ENCODE results near the gene VWA3B. TPM values are rescaled to one million over a fixed set of nuclear protein-coding genes. Genes with fewer than 3 reads are reported as not detected.

Gene VWA3B
- polyA plus RNA-seq, 3 donors = not detected

GRCh38 chr2:98311090-98311489 lies 224.1 kb downstream of the VWA3B start:
- no peak overlapping the region for H3K27ac Mint-ChIP-seq
- no peak for DNase-seq
- H3K79me2 ChIP-seq (ENCODE audit: insufficient read depth, low read length) = no peaks in the 10 kb centered on the region
- no peak overlapping the region for H2AFZ ChIP-seq (ENCODE audit: insufficient read depth, low read depth, low read length, poor library complexity, severe bottlenecking)
- WGBS (ENCODE audit: insufficient coverage) = no CpG with 5 or more reads among the region's 3 CpGs
- no peak overlapping the region for H3K27ac ChIP-seq (ENCODE audit: low read depth in 1 of 2, low read length in 2 of 2)
- no peaks in the 10 kb centered on the region for H4K20me1 ChIP-seq (ENCODE audit: insufficient read depth, low read length)
- no peak for TF ChIP-seq CTCF (IDR thresholded peaks at IDR 0.05)
- peaks cover 0 to 8% of the 10 kb centered on the region in 2 donors for H3K27me3 ChIP-seq (ENCODE audit: control insufficient read depth in 2 of 2, insufficient read depth in 2 of 2, low read length in 2 of 2)
- peaks cover 0 to 5% (median 0%) of the 10 kb centered on the region in 7 donors for H3K9me3 Mint-ChIP-seq
- intact Hi-C loops (cut with micrococcal nuclease) = no loop called here
- no peak overlapping the region for H3K9ac ChIP-seq (ENCODE audit: insufficient read depth, low read length, poor library complexity, severe bottlenecking)
- no peaks in the 10 kb centered on the region for H3K9me3 ChIP-seq (replicated peaks in 1 of 2; ENCODE audit: control insufficient read depth in 1 of 2, insufficient read depth in 1 of 2, low read length in 2 of 2)
- no peaks in the 10 kb centered on the region for H3K4me1 ChIP-seq (ENCODE audit: control insufficient read depth in 1 of 2, insufficient read depth in 2 of 2, low read length in 2 of 2)
- H3K4me3 ChIP-seq (replicated peaks in 1 of 3; ENCODE audit: low read depth in 2 of 3, low read length in 3 of 3) = no peak overlapping the region
- no peaks in the 10 kb centered on the region for H3K4me1 Mint-ChIP-seq
- H3K4me2 ChIP-seq (replicated peaks; ENCODE audit: extremely low read depth, low read length, poor library complexity, severe bottlenecking) = no peak overlapping the region
- H3K36me3 Mint-ChIP-seq = no peaks in the 10 kb centered on the region
- H3K4me3 Mint-ChIP-seq = no peak overlapping the region
- peaks cover 8 to 25% (median 23%) of the 10 kb centered on the region in 3 donors for H3K27me3 Mint-ChIP-seq (ENCODE audit: low read depth in 3 of 3)
- no peaks in the 10 kb centered on the region for H3K36me3 ChIP-seq (replicated peaks in 1 of 2; ENCODE audit: control insufficient read depth in 1 of 2, insufficient read depth in 2 of 2, low read length in 2 of 2)

GRCh38 chr2:98311771-98312545 lies 225.0 kb downstream of the VWA3B start:
- no peaks in the 10 kb centered on the region for H3K4me1 Mint-ChIP-seq
- H2AFZ ChIP-seq (ENCODE audit: insufficient read depth, low read depth, low read length, poor library complexity, severe bottlenecking) = no peak overlapping the region
- DNase-seq = no peak
- no peaks in the 10 kb centered on the region for H3K4me1 ChIP-seq (ENCODE audit: control insufficient read depth in 1 of 2, insufficient read depth in 2 of 2, low read length in 2 of 2)
- H3K27me3 ChIP-seq (ENCODE audit: control insufficient read depth in 2 of 2, insufficient read depth in 2 of 2, low read length in 2 of 2) = peaks cover 0 to 8% of the 10 kb centered on the region in 2 donors
- 92% methylated on average over 29 of the region's 33 CpGs for WGBS (ENCODE audit: insufficient coverage)
- no peak overlapping the region for H3K9ac ChIP-seq (ENCODE audit: insufficient read depth, low read length, poor library complexity, severe bottlenecking)
- H4K20me1 ChIP-seq (ENCODE audit: insufficient read depth, low read length) = no peaks in the 10 kb centered on the region
- intact Hi-C loops (cut with micrococcal nuclease) = no loop called here
- no peaks in the 10 kb centered on the region for H3K9me3 ChIP-seq (replicated peaks in 1 of 2; ENCODE audit: control insufficient read depth in 1 of 2, insufficient read depth in 1 of 2, low read length in 2 of 2)
- no peaks in the 10 kb centered on the region for H3K36me3 ChIP-seq (replicated peaks in 1 of 2; ENCODE audit: control insufficient read depth in 1 of 2, insufficient read depth in 2 of 2, low read length in 2 of 2)
- no peak overlapping the region for H3K4me3 Mint-ChIP-seq
- H3K9me3 Mint-ChIP-seq = peaks cover 0 to 10% (median 0%) of the 10 kb centered on the region in 7 donors
- H3K36me3 Mint-ChIP-seq = no peaks in the 10 kb centered on the region
- H3K79me2 ChIP-seq (ENCODE audit: insufficient read depth, low read length) = no peaks in the 10 kb centered on the region
- no peak overlapping the region for H3K4me2 ChIP-seq (replicated peaks; ENCODE audit: extremely low read depth, low read length, poor library complexity, severe bottlenecking)
- H3K27ac ChIP-seq (ENCODE audit: low read depth in 1 of 2, low read length in 2 of 2) = no peak overlapping the region
- H3K27ac Mint-ChIP-seq = no peak overlapping the region
- TF ChIP-seq CTCF (IDR thresholded peaks at IDR 0.05) = no peak
- peaks cover 7 to 28% (median 26%) of the 10 kb centered on the region in 3 donors for H3K27me3 Mint-ChIP-seq (ENCODE audit: low read depth in 3 of 3)
- H3K4me3 ChIP-seq (replicated peaks in 1 of 3; ENCODE audit: low read depth in 2 of 3, low read length in 3 of 3) = no peak overlapping the region

Data from CD14-positive monocyte (primary cell).